GM21390 (cell line): ENCODE results near the gene CSNK1G1.
"Not testable (repeated sequence)": the region's sequence is repeated elsewhere in the genome, so short reads cannot be mapped to it uniquely, and the experiment has no call there.

Experiments used
- ATAC-seq: cut with Tn5 transposase; IDR thresholded peaks from one replicate; pipeline ENCODE4 v1.9.1; 2021; ENCODE audit not compliant: unreplicated experiment

The CSNK1G1 gene

DNA sequence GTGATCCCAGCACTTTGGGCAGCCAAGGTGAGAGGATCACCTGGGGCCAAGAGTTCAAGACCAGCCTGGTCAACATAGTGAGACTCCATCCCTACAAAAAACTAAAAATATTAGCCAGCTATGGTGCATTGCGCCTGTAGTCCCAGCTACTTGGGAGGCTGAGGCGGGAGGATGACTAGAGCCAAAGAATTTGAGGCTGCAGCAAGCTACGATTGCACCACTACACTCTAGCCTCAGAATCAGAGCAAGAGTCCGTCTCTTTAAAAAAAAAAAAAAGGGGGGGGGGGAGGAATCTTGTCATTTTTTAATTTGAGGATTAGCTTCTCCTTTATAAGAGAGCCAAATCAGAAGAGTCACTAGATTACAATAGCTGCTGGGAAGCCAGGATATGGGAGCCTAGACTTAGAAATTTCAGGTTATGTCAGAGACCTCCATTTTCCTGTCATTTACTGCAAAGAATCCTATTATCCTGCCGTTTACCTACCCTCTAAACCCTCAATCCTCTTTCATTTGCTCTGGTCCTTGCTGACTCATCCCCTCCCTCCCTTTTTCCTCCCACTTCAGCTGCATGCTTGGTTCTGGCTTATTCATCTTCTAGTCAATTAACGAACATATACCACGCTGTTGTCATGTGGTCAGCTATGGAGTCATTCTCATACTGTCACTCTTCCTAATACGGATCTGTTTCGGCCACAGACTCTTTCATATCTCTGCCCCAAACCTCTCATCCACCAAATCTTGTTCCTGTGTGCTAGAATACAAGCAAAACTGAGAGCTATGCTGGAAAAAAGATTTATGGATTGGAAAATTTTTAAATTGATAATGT, 109.4 kb downstream of the CSNK1G1 start:
- peak; percentile 88 for ATAC-seq

DNA sequence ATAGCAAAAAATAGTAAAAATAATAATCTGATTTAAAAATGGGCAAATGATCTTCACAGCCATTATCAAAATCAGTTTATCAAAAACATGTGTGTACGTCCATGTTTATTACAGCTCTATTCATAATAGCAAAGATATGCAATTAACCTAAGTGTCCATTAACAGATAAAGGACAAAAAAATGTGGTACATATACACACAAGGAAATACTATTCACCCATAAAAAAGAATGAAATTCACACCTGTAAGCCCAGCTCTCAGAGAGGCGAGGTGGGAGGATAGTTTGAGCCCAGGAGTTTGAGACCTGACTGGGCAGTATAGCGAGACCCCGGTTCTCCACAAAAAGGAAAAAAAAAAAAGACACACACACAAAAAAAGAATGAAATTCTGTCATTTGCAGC, 110.6 kb downstream of the CSNK1G1 start:
- no peak for ATAC-seq

- no peak for ATAC-seq
Observed at GRCh38 chr15:64237677-64238076, 118.3 kb downstream of the CSNK1G1 start.

- ATAC-seq, result no peak
Observed at GRCh38 chr15:64236156-64236894, 119.6 kb downstream of the CSNK1G1 start.

DNA sequence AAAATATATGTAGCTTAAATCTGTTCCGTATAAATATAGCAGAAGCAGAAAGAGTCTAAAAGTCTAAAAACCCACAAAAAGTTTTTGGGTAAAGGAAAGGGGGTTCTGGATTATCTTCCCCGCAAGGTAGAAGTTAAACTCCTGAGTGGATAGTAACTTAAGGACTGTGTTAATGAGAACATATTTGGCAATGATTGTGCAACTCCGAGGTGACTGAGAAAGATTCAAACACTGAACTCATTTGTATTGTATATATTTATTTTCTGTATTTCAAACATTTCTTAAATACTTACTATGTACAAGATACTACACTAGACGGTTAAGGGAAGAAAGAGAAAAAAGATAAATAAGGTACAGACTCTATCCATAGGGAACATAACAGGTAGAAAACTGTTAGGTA, 120.4 kb downstream of the CSNK1G1 start:
- ATAC-seq, result no peak

DNA sequence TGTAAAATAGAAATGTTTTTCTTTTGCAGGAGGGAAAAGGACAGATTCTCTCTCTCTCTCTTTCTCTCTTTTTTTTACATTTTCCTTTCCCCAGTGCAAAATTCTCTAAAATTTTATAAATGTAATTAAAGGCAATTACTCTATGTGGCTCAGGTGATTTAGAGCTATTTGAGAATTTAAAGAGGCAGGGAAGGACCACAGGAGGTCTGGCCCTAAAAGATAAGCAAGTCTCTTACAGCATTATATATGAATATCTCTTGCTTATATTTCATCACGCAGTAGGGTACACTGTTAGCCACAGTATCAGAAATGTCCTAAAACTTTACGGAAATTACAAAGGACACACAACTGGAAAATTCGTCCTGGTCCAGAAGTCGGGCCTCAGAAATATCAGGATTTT, 122.7 kb downstream of the CSNK1G1 start:
- no peak for ATAC-seq

DNA sequence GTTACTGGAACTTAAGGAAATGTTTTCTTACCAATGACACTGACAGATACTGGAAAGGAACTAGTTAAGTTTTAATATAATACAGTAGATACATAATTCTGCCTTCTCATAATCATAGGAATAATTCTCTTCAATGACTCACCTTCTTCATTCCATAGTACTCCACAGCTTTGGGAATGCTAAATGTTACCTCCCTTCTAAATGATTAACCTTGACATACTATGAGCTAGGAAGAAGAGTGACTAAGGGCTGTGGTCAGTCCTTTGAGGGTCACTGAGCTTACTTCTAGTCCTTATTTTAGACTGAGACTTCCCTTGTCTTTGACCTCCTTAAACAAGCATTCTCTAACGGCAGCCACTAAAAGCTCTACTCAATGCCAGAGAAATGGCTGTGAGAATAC, 123.6 kb downstream of the CSNK1G1 start:
- ATAC-seq, result no peak

DNA sequence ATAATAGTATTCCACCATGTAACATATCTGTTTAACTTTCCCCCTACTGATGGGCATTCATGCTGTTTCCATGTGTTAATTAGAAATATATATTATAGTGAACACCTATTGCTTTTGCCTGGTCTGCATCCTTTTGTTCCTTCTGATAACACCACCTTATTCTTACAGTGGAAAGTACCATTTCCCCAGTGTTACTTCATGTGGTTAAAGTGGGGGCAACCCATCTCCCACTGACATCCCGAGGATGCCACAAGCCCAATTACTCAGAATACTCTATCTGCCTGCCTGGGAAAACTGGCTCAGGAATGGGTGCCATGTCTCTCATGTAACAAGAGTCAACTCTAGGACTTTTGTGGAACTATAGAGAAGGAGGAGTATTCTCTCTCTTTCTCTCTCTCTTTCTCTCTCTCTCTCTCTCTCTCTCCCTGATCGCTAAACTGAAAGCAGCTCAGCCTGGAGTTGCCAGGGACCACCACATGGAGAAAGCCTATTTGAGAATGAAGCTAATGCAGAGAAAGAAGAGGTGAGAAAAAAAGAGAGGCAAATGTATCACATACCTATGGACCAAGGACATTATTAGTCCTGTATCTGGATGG, 126.7 kb downstream of the CSNK1G1 start:
- ATAC-seq, result no peak

GRCh38 chr15:64225804-64226203, 130.2 kb downstream of the CSNK1G1 start:
- no peak for ATAC-seq

DNA sequence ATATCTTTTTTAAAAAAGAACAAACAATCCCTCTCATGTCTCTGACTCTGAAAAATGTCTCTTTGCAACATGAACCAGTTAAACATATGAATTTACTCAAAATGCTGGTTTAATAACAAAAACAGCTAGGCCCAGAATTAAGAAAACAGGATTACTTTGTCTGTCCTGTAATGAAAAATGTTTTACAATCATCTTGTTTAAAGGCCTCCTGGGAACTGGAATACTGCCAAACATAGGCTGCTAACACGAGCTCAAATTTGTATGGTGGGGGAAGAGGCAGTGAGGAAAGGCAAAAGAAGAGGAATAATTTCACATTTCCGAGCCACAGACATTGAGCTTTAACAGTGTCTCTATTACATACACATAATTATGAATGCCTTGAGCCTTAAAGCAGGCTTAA, 131.5 kb downstream of the CSNK1G1 start:
- ATAC-seq, result no peak

- no peak for ATAC-seq
Observed at GRCh38 chr15:64223882-64224281, 132.1 kb downstream of the CSNK1G1 start.

DNA sequence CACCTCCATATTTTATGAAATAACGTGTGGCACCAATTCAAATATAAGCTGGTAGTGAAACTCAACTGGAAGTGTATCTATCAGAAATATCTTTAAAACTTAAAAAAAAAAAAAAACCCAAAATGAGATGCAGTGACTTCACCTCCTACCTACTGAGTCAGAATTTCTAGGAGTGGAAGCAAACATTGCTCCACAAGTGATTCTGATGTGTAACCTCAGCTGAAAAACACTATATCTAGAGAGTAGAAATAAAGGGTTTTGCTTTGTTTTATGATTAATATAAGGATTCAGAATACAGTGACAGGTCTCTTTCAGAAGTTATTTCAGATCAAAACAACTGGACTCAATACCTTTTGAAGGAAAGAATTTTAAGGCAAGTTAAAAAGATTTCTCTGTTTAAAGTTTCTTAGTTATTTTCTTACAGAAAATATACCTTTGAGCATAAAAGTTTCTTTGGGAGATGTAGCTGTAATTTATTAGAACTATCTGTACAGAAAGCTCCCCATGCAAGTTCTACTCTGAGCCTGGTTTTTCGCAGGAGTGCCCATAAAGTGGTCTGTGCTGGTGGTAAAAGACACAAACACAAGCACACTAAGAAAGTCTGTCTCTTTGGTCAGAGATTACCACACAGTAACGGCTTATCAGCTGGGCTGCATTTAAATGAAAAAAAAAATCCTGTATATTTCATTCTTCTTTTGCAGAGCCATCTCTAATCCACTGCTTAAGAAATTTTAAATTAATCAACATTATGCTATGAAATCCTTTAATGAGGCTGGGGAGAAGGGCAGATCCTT, 133.2 kb downstream of the CSNK1G1 start:
- ATAC-seq, result no peak

DNA sequence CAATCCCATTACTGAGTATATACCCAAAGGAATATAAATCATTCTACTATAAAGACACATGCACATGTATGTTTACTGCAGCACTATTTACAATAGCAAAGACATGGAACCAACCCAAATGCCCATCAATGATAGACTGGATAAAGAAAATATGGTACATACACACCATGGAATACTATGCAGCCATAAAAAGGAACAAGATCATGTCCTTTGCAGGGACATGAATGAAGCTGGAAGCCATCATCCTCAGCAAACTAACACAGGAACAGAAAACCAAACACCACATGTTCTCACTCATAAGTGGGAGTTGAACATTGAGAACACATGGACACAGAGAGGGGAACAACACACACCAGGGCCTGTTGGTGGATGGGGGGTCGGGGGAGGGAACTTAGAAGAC, 134.1 kb downstream of the CSNK1G1 start:
- not testable (repeated sequence) for ATAC-seq

DNA sequence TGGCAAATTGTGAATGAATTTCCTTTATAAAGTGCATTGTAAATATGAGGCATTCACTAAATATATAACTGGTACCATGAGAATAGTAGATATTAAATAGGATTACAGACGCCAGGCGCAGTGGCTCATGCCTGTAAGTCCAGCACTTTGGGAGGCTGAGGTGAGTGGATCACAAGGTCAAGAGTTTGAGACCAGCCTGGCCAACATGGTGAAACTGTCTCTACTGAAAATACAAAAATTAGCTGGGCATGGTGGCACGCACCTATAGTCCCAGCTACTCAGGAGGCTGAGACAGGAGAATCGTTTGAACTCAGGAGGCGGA, 138.6 kb downstream of the CSNK1G1 start:
- not testable (repeated sequence) for ATAC-seq

DNA sequence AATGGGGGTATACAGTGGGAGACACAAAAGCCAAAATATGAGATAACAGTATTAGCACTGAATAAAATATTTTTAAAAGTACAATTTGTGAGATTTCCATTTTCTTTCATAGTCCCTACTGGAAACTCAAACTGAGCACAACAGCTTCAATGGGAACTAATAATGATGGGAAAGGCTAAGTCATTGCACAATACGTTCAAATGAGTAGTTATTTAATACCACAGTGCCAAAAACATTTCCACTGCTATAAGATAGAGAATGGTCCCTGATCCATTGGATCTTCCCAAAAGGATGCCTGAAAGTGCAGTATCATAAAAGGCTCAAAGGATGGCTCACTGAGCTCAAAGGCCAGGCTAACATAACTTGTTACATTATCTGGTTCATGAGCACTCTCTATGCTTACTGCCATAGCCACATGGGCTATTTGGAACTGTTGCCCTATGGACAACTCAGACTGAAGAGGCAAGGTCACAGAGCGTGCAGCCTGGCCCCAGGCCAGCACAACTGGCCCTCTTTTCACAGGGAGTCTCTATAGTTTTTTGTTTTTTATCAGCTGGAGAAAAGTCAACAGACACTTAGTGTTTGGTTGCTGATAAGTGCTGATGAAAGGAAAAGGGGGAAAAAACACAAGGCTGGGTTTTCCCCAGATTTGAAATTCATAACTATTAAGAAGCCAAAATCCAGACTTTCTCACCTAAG, 139.1 kb downstream of the CSNK1G1 start:
- no peak for ATAC-seq

- ATAC-seq, result no peak
Observed at GRCh38 chr15:64216196-64216595, 139.8 kb downstream of the CSNK1G1 start.

- ATAC-seq, result no peak
Observed at GRCh38 chr15:64213646-64214045, 142.3 kb downstream of the CSNK1G1 start.

DNA sequence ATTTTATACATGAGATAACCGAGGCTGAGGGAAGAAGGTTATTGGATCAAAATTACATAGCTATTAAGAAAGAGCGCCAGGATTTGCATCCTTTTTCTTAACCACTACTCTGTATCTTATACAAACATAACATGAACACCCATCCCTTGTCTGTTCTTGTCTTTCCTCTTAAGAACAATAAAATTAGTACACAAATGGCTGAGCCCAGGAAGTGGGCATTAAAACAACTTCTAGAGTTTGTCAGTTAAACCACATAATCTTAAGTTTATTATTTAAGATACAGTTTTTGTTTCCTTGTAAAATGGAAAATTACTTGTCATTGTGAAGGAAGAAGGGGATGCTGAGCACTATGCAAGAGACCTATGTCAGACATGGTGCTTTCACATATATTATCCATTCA, 144.3 kb downstream of the CSNK1G1 start:
- ATAC-seq, result no peak

DNA sequence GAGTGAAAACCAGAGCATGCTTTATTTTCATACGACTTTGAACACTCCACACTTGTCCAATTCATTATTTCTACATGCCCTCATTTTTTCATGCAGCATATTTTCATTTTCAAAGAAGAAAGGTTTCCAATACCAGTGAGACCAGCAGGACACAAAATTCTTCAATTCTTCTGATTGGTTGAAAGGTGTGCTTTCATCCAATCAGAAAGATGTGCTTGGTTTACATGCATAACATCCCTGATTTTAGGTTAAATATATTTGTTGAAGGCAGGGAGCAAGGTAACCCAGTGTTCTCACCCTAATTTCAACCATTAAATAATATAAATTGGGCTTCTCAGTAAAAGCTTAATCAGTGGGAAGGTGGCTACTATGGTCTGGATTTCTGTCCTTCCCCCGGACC, 145.6 kb downstream of the CSNK1G1 start:
- ATAC-seq, result no peak

GRCh38 chr15:64209680-64210334, 146.2 kb downstream of the CSNK1G1 start:
- no peak for ATAC-seq
